ENCODE results near the gene KLHL8.
"Not testable (repeated sequence)": the region's sequence is repeated elsewhere in the genome, so short reads cannot be mapped to it uniquely, and the experiment has no call there.

KLHL8 gene

DNA sequence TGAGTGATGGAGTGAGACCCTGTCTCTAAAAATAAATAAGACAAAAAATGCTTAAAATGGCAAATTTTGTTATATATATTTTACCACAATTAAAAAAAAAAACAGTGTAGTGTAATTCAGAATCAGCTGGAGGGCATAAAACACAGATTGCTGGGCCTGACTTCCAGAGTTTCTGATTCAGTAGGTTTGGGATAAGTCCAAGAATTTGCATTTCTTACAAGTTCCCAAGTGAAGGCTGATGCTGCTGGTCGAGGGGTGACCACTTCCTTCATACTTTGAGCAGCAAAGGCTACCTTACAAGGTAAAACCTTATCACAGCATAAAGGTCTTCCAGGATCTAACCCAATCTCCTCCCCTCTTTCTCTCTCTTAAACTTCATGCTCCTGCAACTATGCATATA lies 40.7 kb downstream of the KLHL8 start:
- no peak for DNase-seq (ENCODE audit: low read depth in 2 of 2)

- DNase-seq (ENCODE audit: low read depth in 2 of 2): no peak
These were observed 45.7 kb downstream of the KLHL8 start for GRCh38 chr4:87174672-87175071.

DNA sequence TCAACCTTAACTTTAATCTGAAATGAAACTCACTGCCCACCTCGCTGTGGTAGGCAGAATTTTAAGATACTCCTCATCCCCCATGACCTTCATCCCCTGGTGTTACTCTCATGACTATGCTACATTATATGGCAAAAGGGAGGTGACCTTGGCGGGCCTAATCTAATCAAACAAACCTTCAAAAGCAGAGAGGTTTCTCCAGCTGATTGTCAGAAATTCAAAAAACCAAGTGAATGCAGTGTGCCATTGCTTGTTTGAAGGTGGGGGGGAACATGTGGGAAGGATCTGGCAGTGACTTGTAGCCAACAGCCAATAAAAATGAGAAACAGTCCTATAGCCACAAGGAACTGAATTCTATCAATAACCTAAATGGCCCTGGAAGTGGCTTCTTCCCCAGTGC lies 48.5 kb downstream of the KLHL8 start:
- no peak for DNase-seq (ENCODE audit: low read depth in 2 of 2)

- no peak for DNase-seq (ENCODE audit: low read depth in 2 of 2)
These were observed 54.0 kb downstream of the KLHL8 start for GRCh38 chr4:87166296-87166854.

DNA sequence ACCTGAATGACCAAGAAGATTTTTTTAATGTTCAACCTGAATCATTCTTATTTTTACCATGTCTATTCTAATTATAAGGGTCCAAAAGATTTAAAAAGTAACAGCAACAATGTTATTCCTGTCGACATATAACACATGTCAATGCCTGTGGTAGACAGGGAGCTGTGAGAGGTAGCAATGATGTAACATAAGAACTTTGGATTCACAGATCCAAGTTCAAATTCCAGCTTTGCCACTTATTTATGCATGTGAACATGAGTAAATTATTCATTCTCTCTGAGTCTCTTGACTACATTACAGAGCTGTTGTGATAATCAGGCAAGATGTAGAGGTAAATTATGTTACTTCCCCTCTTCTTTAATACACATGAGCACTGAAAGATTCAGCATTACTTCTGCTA lies 54.5 kb downstream of the KLHL8 start:
- DNase-seq (ENCODE audit: low read depth in 2 of 2): no peak

DNA sequence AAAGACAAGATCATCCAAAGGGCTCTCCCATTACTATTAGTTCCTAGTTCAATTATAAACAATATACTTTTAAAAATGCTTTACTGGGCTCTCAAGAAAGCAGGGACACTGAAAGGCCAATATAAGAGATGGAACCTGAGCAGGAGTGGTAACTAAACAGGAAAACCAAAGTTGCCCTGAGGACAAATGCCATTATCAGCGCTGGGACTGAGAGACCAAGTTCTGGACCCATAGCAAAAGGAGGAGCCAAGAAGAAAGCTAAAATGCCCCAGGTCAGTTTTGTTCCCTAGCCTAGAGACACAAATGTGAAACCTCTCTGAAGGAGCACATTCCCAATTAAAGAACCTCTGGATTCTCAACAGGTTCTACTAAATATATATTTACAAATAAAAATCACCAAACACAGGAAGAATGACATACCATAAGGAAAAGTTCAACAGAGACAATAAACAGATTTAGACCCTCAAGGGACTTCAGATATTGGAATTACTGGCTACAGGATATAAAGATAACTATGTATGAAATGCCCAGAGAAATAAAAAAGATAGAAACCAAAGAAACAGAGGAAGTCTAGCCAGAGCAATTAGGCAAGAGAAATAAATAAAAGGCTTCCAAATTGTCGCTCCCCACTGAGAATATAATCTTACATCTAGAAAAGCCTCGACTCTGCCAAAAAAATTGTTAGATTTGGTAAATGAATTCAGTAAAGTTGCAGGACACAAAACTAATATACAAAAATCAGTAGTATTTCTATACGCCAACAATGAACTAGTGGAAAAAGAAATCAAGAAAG lies 67.1 kb downstream of the KLHL8 start:
- DNase-seq (ENCODE audit: low read depth in 2 of 2): no peak

GRCh38 chr4:87152310-87153041 lies 67.9 kb downstream of the KLHL8 start:
- no peak for DNase-seq (ENCODE audit: low read depth in 2 of 2)

DNA sequence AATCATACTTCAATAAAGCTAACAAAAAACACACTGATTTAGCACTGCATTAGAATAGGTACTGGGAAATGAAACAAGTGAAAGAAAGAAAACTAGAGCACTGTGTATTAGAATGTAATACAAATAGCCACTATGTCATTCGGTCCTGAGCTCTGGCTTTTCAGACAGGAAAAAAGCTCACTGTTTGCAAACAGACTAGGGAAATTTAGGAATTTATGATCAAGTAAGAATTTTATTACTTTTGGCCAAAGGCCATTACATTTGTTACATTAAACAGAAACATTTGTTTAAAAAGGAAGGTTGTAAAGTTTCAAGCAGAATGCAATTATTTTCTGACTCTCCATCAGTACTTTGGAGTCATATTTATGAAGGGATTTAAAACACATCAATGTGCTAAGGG lies 68.7 kb downstream of the KLHL8 start:
- DNase-seq (ENCODE audit: low read depth in 2 of 2): no peak

DNA sequence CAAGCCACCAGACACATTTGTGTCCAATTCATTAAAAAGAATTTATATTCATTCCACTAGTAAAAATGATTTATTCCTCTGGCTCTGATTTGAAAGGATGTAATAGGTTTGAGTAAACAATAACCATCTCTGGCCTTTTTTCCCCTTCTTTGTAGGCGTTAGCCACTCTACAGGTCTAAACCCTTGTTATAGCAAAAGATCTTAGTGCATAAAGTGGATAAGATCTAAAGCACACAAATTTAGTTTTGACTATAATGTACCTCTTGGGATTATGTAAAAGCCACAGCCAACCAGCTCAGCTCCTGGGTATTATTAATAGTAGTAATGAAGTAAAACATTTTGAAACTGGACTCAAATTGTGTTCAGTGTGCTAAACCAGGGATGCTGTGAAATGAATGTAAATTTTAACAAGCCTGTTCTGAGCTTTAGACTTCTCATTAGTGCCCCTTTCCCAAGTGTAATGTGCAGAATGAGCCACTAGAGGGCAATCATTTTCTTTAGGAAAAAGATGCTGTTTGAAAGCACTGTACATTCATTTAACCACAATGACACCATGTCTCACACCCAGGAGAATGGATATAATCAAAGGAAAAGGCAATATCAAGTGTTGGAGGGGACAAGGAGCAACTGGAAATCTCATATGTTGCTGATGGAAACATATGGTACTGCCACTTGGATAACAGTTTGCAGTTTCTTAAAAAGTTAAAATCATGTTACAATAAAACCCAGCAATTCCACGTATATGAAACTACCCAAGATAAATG lies 69.7 kb downstream of the KLHL8 start:
- DNase-seq (ENCODE audit: low read depth in 2 of 2): peak in 1 of 2 donors; percentile 60

GRCh38 chr4:87147116-87147515 lies 73.3 kb downstream of the KLHL8 start:
- DNase-seq (ENCODE audit: low read depth in 2 of 2): no peak

DNA sequence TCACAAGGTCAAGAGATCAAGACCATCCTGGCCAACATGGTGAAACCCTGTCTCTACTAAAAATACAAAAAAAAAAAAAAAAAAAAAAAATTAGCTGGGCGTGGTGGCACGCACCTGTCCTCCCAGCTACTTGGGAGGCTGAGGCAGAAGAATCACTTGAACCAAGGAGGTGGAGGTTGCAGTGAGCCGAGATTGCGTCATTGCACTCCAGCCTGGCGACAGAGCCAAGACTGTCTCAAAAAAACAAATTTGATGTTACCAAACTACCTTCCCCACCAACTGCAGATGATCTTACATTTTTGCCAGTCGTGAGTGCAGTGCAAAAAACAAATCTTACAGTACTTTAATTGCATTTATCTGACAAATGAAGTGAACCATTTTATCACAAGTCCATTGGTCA lies 74.5 kb downstream of the KLHL8 start:
- DNase-seq (ENCODE audit: low read depth in 2 of 2): not testable (repeated sequence)

DNA sequence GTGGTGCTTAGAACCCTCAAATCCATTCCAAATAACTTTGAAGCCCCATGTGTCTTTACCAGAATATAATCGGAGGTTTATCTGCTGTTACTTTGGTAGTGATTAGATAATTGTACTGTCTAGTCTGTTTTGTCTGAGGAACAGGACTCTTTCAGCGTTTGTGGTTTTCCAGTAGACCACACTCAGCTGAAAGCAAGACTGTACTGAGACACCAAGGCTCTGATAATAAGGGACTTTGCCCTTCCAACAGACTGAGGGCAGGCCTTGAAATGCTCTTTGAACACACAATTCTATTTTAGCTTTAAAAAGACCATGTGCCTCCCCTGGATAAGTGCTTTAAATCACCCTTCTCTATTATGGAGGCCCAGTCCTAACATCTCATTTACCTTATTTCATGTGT lies 76.1 kb downstream of the KLHL8 start:
- no peak for DNase-seq (ENCODE audit: low read depth in 2 of 2)

DNA sequence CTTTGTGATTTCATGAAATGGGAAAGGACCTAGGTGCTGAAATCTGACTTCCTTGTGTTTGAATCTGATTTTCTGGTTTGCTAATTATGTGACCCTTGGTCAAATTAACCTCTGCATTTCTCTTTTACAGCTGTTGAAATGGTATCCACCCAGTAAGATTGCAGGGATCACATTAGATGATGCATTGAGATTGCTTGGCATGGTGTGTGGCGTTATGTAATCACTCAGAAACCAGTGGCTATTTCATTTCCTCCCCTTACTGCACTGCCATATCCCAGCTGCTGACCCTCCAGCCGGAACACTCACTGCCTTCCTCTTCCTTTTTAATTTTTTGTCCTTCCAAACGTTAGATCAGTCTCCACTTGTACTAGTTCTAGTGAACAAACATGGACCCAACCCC lies 79.0 kb downstream of the KLHL8 start:
- no peak for DNase-seq (ENCODE audit: low read depth in 2 of 2)

- no peak for DNase-seq (ENCODE audit: low read depth in 2 of 2)
These were observed 86.3 kb downstream of the KLHL8 start for GRCh38 chr4:87134122-87134521.

- DNase-seq (ENCODE audit: low read depth in 2 of 2): no peak
These were observed 87.2 kb downstream of the KLHL8 start for GRCh38 chr4:87133183-87133582.

DNA sequence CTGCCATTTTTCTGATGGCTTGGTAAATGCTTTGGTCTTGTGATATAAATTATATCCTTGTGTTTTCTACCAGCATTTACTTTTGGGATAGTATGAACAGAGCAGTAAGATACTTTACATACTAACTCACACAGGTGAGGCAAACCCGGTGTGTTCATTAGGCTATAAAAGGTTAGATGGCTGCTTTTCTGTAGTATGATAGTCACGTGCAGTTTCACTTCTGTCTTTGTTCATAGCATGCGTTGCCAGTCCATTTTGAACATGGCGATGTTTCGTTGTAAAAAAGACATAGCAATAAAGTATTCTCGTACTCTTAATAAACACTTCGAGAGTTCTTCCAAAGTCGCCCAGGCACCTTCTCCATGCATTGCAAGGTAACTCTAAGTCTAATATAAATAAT lies 88.4 kb downstream of the KLHL8 start:
- no peak for DNase-seq (ENCODE audit: low read depth in 2 of 2)

- no peak for DNase-seq (ENCODE audit: low read depth in 2 of 2)
These were observed 89.3 kb downstream of the KLHL8 start for GRCh38 chr4:87130985-87131703.

DNA sequence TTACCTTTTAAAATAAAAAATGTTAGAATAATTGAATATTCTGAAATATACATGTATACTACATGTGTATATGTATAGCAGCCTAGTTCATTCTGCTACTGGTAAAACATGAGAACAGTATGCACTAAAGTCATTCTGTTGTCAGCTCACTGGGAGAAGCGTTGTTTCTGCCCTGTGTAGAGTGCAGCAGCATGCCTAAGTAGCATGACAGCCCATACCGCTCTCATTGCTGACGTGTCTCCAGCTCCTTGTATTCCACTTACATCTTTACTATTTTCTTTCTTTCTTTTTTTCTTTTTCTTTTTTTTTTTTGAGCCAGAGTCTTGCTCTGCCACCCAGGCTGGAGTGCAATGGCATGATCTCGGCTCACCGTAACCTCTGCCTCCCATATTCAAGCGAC lies 90.7 kb downstream of the KLHL8 start:
- no peak for DNase-seq (ENCODE audit: low read depth in 2 of 2)

DNA sequence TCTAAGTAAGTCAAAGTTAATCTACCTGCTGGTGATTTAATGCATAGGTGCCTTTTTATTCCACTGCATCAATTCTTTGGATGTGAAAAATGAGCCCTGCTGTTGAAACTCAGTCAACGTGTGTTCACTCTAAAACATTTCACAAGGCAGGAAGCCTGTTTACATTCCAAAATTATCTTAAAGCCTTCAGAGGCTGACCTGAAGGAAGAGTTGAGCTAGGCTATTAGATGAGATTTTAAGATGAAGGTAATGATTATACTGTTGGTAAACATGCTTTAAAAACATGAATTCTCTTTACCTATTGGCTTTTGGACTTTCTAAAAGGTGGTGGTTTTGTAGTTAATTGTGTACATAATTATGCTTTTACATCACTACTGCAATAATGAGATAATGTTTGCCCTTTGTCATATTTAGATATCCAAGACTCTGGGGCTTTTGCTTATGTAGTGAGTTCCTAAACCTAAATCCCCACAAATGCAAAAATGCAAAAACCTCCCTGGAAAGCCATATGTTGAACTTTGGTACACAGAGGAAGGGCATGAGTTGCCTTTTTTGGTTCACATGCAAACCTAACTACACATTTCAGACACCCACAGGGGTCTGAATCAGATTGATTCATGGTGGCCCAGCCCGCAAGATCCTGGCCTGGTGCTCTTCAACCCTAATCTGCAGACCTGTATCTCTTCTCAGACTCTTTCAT lies 92.3 kb downstream of the KLHL8 start:
- no peak for DNase-seq (ENCODE audit: low read depth in 2 of 2)

- DNase-seq (ENCODE audit: low read depth in 2 of 2): no peak
These were observed 94.4 kb downstream of the KLHL8 start for GRCh38 chr4:87126056-87126455.

GRCh38 chr4:87122252-87122651 lies 98.2 kb downstream of the KLHL8 start:
- DNase-seq (ENCODE audit: low read depth in 2 of 2): no peak

Measured in stimulated activated CD4-positive, alpha-beta T cell treated with anti-CD3 and anti-CD28 coated beads, Interleukin-1b, Interleukin-23, amount 100 ng/mL, for 4 hours (primary cell).